Activated CD4-positive, alpha-beta T cell treated with anti-CD3 and anti-CD28 coated beads for 24 hours (primary cell): ENCODE data around the gene KLHL26.
"Not testable (repeated sequence)": the region's sequence is repeated elsewhere in the genome, so short reads cannot be mapped to it uniquely, and the experiment has no call there.

Source experiments
- DNase-seq, 2 donors: peaks; one replicate each; pipeline ENCODE4 v3.0.0-alpha.2; 2020; ENCODE audit warnings: low read depth in 2 of 2

Gene KLHL26

DNA sequence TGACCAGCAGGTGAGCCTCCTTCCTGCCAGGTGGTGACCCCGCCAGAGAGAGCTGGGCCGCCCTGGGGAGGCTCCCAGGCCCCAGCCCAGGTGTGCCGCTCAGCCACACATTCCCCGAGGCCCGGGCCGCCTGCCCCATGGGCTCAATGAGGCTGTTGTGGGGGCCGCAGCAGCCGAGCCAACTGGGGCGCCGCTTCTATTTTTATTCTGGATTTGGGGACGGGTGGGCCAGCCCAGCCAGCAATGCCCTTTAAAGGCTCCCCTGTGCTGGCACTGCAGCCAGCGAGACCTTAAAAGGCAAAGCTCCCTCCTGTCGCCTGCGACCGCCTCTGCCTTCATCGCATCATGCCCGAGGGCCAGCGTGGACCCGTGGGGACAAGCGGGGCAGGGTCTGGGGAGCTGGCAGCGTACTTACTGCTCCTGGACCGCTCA, 29.0 kb downstream of the KLHL26 start:
- no peak for DNase-seq

DNA sequence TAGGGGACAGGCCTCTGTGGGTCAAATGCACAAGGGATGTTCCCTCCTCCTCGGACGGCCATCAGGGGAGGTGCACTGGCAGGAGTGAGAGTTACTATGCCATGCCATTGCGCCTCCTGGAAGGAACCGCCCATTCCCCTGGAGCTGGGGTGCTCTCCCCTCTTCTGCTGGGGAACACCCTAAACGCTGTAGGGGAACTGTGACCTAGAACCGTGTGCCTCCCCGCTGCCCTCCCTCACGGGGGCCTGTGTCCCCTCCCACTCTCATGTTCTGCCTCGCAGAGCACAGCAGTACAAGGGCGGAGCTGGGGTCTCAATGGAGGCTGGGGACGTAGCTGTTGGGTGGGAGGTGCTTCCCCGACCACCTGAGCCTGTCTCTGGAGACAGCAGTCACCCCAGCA, 29.5 kb downstream of the KLHL26 start:
- no peak for DNase-seq

DNA sequence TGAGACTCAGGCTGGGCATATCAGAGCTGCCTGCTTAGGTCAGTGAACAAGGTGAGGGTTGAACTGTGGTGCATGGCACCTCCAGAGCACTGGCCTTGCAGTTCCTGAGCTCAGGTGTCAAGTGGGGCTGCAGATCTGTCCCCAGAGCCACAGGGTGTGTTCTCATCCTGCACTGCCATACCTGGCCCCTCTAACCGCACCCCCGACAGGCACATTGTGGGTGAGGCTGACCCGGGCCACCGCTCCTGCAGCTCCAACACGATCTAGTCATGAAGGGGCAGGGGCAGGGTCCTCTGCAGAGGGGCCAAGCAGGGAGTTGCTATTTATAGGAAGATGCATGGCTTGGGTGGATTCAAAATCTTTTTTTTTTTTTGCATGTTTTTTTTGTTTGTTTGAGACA, 30.0 kb downstream of the KLHL26 start:
- no peak for DNase-seq

DNA sequence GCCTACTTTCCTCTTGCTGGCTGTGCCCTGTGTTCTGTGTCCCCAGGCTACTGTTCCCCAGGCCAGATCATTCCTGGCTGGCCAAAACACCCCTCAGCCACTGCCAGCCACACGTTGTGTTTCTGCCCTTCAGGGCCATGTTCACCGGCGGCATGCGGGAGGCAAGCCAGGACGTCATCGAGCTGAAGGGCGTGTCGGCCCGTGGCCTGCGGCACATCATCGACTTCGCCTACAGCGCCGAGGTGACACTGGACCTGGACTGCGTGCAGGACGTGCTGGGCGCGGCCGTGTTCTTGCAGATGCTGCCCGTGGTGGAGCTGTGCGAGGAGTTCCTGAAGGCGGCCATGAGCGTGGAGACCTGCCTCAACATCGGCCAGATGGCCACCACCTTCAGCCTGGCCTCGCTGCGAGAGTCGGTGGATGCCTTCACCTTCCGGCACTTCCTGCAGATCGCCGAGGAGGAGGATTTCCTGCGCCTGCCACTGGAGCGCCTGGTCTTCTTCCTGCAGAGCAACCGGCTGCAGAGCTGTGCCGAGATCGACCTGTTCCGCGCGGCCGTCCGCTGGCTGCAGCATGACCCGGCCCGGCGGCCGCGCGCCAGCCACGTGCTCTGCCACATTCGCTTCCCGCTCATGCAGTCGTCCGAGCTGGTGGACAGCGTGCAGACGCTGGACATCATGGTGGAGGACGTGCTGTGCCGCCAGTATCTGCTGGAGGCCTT, 30.9 kb downstream of the KLHL26 start:
- DNase-seq: no peak

DNA sequence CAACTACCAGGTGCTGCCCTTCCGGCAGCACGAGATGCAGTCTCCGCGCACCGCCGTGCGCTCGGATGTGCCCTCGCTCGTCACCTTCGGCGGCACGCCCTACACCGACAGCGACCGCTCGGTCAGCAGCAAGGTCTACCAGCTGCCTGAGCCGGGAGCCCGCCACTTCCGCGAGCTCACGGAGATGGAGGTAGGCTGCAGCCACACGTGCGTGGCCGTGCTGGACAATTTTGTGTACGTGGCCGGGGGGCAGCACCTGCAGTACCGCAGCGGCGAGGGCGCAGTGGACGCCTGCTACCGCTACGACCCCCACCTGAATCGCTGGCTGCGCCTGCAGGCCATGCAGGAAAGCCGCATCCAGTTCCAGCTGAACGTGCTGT, 31.4 kb downstream of the KLHL26 start:
- no peak for DNase-seq

DNA sequence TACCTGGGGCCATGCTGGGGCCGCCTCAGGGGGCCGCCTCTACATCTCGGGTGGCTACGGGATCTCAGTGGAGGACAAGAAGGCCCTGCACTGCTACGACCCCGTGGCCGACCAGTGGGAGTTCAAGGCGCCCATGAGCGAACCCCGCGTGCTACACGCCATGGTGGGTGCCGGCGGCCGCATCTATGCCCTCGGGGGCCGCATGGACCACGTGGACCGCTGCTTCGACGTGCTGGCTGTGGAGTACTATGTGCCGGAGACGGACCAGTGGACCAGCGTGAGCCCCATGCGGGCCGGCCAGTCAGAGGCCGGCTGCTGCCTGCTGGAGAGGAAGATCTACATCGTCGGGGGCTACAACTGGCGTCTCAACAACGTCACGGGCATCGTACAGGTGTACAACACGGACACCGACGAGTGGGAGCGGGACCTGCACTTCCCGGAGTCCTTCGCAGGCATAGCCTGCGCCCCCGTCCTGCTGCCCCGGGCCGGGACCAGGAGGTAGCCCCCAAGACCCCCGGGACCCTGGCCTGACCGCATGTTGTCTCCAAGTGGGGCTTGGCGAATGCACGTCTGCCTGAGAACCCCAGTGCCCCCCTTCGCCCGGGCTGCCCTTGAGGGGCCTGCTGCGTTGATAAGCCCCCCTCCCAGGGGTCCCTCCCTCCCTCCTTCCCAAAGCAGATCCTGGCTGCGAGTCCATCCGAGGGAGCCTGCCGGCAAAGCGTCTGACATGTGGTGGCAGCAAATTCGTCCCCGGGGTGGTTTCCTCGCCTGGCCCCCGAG, 32.1 kb downstream of the KLHL26 start:
- no peak for DNase-seq

DNA sequence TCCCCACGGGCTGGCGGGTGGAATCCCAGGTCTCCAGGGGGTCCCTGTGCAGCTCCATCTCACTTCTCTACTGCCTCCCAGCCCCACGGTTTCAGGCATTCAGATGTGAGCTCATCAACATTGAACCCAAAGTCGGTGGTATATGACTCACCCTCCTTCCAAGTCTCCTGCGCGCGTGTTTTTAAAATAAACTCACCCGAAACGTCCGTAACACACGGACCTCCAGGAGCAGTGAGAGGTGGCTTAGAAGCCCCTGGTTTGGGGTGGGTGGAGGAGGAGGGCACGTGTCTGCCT, 32.6 kb downstream of the KLHL26 start:
- DNase-seq: no peak

DNA sequence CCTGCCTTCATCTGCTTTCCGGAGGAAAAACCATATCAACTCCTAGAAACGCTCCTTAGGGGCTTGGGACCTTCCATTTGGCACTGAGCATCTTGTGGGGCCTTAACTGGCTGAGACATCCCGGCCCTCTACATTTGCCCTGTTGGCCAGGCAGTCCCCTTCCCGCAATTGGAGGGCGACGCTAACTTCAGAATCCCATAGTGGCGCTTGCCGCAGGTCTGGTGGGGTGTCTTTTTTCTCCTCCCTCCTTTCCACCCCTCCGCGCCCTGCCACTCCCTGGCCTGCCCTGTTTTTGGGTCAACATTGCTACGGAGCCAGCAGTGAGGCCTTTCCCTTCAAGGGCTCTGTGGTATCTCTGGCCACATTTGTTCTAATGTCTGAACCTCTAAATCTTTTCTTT, 33.1 kb downstream of the KLHL26 start:
- DNase-seq: no peak

DNA sequence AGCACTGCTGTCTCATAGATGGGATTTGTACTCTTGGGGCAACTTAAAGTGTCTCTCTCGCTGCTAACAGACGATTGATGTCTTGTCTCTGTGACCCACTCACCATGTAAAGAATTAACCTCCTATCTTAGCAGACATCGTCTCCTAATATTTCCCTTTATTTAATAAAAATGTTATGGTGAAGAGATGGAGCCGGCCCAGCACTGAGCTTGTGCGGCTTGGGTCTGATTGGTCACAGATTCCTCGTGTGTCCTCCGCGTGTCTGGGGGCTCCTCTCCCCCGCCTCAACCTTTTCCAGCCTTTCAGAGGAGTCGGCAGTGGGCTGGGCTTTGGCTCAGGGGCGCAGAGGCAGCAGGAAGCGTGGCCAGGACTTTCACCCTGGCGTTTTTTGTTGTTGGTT, 33.5 kb downstream of the KLHL26 start:
- no peak for DNase-seq

DNA sequence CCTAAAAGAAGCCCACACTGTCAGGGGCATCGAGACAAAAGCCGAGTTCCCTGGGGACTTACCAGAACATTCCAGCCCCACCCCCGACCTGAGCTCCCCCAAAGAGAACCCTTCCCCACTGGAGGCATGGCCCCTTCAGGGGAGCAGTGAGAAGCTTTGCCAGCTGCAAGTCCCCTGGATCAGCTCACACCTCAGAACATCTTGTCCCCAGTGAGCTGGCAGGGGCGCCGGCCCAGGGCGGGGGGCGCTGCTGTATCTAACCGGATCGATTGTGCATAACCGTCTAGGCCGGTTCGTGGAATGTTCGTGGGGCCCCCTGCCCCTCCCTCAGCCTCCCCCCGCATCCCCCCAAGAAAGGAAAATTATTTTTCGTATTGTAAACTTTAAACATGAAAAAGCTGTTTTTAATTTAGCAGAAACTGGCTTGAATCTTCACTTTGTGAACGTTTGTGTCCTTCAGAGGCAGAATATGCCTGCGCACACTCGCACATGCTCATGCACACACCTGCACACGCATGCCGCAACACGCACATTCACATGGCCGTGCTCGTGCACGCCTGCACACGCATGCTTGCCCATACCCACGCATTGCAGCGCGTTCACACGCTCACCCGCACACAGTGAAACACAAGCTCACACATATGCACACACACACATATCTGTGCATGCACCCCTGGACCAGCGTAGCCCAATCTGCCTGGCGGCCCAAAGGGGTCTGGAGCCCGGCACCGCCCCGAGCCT, 34.6 kb downstream of the KLHL26 start:
- DNase-seq: no peak

DNA sequence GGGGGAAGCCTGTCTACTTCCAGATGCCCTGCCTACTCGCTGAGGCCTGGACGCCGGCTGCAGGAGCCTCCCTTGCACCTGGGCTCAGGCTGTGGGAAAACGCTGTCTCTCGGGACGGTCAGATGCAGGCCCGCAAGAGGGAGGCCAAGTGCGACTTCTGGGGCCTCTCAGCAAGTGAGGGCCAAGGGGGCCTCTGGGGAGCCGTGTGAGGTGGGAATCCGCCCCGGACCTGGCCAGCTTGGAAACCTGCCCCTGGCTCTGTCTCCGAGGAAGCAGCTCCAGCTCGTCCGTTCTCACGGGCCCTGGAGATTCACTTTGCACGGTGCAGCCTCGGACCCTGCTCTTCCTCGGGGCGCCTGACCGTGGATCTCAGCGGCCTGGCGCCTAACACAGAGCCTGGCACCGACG, 35.2 kb downstream of the KLHL26 start:
- no peak for DNase-seq

DNA sequence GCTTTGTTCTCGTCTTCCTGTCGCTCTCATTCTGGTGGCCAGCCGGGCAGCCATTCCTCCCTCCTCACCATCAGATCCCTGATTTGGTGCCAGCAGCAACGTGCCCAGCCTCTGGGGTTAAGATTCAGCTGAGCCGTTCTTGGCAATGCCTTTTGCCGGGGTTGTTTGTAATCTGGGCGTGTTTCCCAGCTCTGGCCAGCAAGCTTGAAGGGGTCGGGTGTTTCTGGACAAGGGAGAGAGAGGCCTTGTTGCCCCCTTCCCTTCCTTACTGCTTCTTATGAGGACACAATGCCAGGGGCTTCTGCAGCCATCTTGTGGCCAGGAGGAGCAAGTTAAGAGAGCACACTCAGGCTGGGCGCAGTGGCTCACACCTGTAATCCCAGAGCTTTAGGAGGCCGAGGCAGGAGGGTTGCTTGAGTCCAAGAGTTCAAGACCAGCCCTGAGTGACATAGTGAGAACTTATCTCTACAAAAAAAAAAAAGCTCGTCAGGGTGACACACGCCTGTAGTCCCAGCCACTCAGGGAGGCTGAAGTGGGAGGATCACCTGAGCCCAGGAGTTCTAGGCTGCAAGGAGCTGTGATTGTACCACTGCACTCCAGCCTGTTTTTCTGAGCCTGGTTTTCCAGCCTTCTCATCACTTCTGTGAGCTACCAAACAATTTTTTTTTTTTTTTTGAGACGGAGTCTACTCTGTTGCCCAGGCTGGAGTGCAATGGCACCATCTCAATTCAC, 35.9 kb downstream of the KLHL26 start:
- no peak for DNase-seq

DNA sequence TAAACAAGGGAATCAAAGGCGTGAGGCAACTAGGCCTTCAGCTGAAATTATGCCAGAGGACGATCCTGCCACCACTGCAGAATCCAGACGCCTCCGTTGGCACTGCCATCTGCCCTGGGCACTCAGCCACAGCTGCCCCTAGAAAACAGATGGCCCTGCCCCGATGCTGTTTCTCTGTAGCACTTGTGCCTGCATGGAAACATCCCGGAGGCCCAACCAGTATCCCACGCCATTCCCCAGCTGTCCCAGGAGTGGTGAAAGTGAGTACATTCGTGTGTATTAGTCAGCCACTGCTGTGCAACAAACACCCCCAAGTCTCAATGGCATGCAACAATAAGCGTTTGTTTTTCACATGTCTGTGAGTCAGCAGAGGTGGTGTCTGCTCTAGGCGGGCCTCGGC, 37.8 kb downstream of the KLHL26 start:
- no peak for DNase-seq

DNA sequence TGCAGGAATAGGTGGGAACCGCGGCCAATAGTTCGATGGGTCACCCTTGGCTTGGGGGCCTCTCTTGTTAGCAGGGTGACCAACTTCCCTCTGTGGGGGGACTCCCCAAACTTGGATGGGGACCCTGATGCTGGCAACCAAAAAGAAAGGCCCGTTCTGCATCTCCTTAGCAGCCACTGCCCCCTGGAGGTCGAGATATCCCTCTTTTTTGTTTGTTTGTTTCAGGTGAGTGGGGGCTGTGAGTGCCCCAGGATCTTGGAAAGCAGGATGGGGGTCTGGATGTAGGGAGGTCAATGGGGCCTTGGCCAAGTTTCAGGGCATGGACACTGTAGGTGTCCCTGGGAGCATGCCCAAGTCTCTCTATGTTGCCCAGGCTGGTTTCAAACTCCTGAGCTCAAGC, 39.0 kb downstream of the KLHL26 start:
- DNase-seq: no peak

DNA sequence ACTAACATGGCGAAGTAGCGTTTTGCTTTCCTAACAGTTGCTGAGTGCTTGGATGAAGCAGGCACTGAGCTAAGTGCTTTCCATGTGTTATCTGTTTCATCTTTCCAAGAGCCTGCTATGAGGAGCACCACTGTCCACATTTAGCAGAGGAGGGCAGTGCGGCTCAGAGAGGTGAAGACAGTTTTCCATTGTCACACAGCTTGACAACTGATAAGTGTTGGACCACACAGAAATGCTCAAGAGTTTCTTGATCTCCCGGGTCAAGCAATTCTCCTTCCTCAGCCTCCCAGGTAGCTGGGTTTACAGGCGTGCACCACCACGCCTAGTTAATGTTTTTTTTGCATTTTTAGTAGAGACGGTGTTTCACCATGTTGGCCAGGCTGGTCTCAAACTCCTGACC, 39.9 kb downstream of the KLHL26 start:
- DNase-seq: no peak

DNA sequence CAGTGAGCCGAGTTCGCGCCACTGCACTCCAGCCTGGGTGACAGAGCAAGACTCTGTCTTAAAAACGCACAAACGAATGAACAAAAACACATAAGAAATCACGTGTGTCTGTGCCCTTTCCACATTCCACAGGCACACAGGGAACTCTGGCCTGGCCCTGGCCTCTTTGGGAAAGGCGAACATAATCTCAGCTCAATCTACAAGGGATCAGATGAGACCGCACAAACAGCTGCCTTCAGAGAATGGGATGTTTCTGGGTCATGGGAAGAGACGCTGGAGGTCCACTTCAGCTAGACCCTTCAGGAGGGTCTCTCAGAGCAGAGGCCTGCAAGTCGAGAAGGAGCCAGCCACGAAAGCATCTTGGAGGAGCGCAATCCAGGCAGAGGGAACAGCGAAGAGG, 40.3 kb downstream of the KLHL26 start:
- DNase-seq: no peak

DNA sequence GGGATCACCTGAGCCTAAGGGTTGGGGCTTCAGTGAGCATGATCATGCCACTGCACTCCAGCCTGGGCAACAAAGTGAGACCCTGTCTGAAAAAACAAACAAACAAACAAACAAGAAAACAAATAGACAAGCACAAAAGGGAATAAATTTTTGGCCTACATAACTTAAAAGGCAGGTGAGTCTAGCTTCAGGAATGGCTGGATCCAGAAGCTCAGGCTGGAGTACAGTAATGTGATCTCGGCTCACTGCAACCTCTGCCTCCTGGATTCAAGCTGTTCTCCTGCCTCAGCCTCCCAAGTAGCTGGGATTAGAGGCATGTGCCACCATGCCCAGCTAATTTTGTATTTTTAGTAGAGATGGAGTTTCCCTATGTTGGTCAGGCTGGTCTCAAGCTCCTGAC, 43.3 kb downstream of the KLHL26 start:
- not testable (repeated sequence) for DNase-seq

DNA sequence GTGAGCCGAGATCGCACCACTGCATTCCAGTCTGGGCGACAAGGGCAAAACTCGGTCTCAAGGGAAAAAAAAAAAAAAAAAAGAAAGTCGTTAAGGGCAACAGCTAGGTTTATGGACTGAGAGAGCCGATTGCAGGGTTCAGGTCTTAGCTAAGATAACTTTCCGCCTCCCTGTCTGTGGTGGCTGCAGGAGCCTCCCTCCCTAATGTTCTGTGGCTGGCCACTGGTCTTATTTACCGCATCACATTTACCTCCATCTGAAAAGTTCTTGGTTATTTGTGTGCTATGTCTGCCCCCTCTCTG, 45.9 kb downstream of the KLHL26 start:
- DNase-seq: no peak

DNA sequence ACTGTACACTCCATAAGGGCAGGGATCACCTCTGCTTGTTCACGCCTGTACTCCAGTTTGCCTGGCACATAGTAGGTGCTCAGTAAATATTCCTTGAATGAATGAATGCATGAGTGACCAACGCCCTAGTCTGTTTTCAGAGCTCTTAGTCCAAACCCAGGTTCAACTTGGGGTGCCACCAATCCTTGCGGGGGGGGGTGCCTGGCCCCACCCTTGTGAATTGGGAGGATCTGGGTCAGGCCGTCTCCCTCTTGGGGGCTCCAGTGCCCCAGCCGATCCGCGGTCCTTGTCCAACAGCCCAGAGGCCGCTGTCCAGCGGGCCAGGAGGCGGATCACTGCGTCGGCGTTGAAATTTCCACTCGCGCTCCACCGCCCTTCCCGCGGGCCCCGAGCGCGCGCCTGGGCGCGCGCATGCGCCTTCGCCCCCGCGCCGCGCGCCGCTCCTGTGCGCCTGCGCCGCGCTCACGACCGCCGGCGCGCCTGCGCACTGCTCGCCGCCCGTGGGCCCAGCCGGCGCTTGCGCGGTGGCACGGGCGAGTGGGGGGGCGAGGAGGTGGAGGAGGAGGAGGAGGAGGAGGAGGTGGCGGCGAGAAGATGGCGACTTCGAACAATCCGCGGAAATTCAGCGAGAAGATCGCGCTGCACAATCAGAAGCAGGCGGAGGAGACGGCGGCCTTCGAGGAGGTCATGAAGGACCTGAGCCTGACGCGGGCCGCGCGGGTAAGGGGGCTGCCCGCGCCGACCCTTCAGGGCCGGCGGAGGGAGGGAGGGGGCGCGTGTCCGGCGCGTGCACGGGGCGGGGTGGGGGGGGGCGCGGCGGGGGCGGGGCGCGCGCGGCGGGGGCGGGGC, 46.5 kb downstream of the KLHL26 start, which contains the start of gene CRTC1:
Gene CRTC1, plus strand, starts transcription at position 572 of the 849 bp plus-strand sequence. Its CDS starts 23 bp downstream, at position 595.
- DNase-seq: peak; percentile 83 to 90

DNA sequence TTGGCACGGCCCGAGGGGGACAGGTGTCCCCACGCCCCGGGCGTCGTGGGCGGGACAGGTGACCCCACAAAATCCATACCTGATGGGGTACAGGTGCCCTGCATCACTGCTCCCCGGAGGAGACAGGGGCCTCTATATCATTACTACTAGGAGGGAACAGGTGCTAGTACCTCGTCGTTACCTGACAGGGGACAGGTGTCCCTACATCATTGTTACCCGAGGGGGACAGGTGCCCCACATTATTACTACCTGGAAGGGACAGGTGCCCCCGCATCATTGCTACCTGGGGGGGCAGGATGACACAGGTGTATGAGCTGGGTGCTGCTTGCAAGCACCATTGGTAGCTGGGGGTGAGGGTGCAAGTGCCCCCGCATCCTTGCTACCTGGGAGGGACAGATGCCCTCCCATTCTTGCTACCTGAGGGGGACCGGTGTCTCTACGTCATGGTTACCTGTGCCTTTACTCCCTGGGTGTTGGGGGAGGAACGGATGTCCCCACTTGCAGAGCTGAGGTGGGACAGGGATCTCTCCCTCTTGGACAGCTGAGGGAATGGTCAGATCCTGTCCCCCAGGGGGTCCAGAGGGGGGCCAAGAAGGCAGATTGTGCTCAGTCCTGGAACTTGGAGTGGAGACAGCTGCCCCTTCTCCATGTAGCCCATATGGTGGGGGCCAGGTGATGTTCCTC, 47.3 kb downstream of the KLHL26 start:
- DNase-seq: no peak

DNA sequence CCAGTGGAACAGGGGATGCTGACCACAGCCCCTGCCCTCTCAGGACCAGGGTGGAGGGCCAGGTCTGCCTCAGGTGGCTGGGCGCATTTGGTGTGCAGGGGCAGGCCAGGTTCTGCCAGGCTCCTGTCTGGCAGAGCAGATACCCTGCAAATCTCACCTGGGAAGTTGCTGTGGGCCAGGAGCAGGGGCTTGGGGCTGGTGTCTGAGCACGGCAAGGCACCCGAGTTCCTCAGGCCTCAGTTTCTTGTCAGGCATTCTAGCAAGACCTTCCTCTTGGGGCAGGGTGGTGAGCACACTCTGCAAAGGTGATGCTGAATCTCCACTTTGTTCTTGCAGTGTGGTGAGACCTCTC, 47.8 kb downstream of the KLHL26 start:
- no peak for DNase-seq
